MG63 (cell line): ENCODE measurements around the gene CLASP1. TPM values are rescaled to one million over a fixed set of nuclear protein-coding genes. Genes with fewer than 3 reads are reported as not detected.
"Not testable (repeated sequence)": the region's sequence is repeated elsewhere in the genome, so short reads cannot be mapped to it uniquely, and the experiment has no call there.

ENCODE experiments used
- DNase-seq: peaks from one replicate; pipeline ENCODE4 v3.0.0-alpha.2; 2020
- H3K27me3 ChIP-seq: fragments of 250-450 bp; sonication (Bioruptor Pico); 2 replicates; pipeline ENCODE4 v1.5.1; 2020; ENCODE audit warnings: mild to moderate bottlenecking, moderate library complexity
- H3K36me3 ChIP-seq: fragments of 250-450 bp; sonication (Bioruptor Pico); 2 replicates; pipeline ENCODE4 v1.5.1; 2020; ENCODE audit warnings: mild to moderate bottlenecking, moderate library complexity
- H3K4me3 ChIP-seq: fragments of 250-450 bp; sonication (Bioruptor Pico); 2 replicates; pipeline ENCODE4 v1.5.1; 2020; ENCODE audit warnings: mild to moderate bottlenecking, moderate library complexity
- H3K9me3 ChIP-seq: fragments of 250-450 bp; sonication (Bioruptor Pico); 2 replicates; pipeline ENCODE4 v1.5.1; 2020; ENCODE audit warnings: mild to moderate bottlenecking, moderate library complexity
- total RNA-seq: library from RNA; depleted of rRNA; stranded (reverse); fragments of >200 nt; shearing (Covaris generic); gene quantifications from 2 replicates; pipeline ENCODE4 v1.2.3, GENCODE V29; 2014; ENCODE audit warnings: low replicate concordance

Gene CLASP1
- total RNA-seq, 1 experiment from 2014 or later, result 20.8 TPM

DNA sequence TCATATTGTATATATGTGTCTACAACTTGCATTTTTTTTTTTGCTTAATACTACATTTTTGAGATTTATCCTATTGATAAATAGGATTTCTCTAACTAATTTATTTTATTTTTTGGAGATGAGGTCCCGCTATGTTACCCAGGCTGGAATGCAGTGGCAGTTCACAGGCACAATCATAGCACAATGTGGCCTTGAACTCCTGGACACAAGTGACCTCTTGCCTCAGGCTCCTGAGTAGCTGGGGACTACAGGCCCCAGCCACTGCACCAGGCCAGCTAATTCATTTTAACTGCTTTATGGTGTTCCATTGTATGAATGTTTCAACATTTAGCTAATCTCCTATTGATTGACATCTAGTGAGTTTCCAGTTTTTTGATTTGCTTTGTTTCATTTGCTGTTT lies 16.8 kb upstream of the CLASP1 start:
- Histone ChIP-seq H3K27me3 (no peaks in the 10 kb centered on the region), H3K9me3 (peaks cover 4% of the 10 kb centered on the region), H3K36me3 (no peaks in the 10 kb centered on the region), H3K4me3 (no peak overlapping the region)
- DNase-seq, result no peak

DNA sequence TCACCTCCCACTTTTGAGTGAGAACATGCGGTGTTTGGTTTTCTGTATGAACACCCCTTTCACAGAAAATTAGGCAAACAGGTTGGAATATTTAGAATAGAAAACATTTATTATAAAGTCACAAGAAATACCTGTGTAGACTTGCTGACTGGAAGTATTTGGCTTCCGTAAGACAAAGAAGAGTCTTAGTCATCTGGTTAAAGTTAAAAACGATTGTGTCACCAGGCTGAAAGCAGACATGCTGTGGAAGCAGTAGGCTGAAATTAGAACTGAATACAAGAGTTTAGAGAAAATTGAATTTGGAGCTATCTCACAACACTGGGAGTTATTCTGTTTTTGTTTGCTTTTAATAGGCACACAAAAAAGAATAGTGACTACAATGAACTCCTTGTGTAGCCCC lies 16.2 kb upstream of the CLASP1 start:
- no peak for DNase-seq
- no peak overlapping the region for H3K4me3 ChIP-seq

DNA sequence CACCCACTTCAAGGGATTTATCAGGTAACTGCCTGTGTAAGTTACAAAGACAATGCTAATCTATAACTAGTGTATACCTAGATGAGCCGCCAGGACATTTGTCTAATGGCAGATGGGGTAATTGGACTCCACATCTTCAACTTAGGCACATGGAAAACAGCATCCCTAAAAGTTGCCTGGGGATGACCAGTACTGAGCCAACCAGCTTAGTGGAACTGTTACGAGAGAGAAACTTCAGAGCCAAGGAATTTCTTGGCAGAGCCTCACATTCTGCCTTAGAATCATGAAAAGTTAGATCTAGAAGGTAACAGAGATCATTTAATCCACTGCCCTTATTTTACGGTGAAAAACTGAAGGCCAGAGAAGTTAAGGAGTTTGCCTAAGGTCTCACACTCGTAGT lies 15.5 kb upstream of the CLASP1 start:
- Histone ChIP-seq H3K27me3 (no peaks in the 10 kb centered on the region), H3K4me3 (no peak overlapping the region), H3K36me3 (no peaks in the 10 kb centered on the region), H3K9me3 (no peaks in the 10 kb centered on the region)
- no peak for DNase-seq

More for the DNA sequence above, 16.2 kb upstream of the CLASP1 start:
- H3K36me3 ChIP-seq, result no peaks in the 10 kb centered on the region
- H3K9me3 ChIP-seq, result no peaks in the 10 kb centered on the region; the same call in 1 of the 2 replicates
- no peaks in the 10 kb centered on the region for H3K27me3 ChIP-seq

DNA sequence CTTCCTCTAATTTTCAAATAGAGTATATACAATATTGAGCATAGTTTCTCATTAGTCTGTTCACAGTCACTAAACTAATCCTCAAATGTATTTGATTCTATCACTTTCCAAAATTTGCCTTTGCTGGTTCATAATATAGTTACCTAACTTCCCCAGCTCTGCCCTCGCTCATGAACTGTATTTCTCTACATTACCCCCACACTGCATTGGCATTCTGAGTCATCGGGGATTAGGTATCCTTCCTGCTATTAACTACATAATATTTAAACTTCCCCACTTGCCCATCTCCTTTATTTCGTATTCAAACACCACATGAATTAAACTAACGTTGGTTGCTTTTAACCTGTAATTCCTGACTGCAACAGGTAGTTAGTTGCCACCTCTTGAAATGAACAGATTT lies 14.8 kb upstream of the CLASP1 start:
- Histone ChIP-seq H3K27me3 (no peaks in the 10 kb centered on the region), H3K9me3 (no peaks in the 10 kb centered on the region), H3K36me3 (no peaks in the 10 kb centered on the region), H3K4me3 (no peak overlapping the region)
- peak; percentile 28 for DNase-seq

DNA sequence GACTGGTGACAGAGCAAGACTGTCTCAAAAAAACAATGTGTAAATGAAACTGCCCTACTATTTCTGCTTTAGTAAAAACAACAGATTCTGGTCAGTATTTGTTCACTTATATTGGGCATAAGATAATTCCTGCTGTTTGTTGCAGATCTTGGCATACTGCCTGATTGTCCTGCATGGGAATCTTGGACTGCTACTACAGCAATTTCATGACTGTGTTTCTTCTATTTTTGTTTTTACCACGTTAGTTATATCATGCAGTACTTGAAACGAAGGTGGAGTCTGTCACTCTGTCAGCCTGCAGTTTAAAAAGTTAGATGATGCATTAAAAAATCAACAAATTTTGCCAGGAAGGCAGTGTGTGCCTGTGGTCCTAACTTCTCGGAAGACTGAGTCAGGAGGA lies 14.2 kb upstream of the CLASP1 start:
- H3K27me3 ChIP-seq, result no peaks in the 10 kb centered on the region
- H3K4me3 ChIP-seq, result no peak overlapping the region
- no peaks in the 10 kb centered on the region for H3K36me3 ChIP-seq
- no peak for DNase-seq
- H3K9me3 ChIP-seq, result no peaks in the 10 kb centered on the region

DNA sequence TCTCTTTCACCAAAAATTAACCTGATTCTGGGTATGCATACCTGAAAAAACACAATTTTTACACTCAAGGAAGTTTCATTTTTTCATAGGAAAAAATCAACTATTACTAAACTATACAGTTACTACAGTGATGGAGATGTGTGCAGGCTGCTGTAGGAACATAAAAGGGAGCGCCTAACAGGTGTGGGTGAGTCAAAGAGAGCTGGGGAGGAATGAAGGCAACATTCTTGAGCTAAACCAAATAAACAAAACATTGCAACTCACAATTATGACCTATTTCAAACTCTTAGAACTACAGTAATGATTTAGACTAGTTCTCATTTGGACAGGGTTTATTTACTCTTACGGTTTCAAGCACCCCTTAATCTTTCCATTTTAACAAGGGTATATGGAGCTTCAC lies 13.4 kb upstream of the CLASP1 start:
- DNase-seq, result no peak
- Histone ChIP-seq H3K9me3 (no peaks in the 10 kb centered on the region), H3K4me3 (no peak overlapping the region), H3K27me3 (no peaks in the 10 kb centered on the region), H3K36me3 (no peaks in the 10 kb centered on the region)

DNA sequence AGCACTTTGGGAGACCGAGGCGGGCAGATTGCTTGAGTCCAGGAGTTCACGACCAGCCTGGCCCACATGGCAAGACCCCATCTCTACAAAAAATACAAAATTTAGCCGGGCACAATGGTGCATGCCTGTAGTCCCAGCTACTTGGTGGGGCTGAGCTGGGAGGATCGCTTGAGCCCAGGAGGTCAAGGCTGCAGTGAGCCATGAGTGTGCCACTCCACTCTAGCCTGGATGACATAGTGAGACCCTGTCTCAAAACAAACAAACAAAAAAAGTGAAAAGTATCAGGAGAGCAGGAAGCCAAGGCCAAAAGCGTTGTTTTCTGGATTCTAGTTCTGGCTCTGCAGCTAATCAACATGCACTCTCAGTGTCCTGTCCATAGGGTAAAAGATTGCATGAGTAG lies 10.7 kb upstream of the CLASP1 start:
- no peaks in the 10 kb centered on the region for H3K9me3 ChIP-seq
- no peak for DNase-seq
- no peaks in the 10 kb centered on the region for H3K27me3 ChIP-seq
- no peaks in the 10 kb centered on the region for H3K36me3 ChIP-seq
- no peak overlapping the region for H3K4me3 ChIP-seq

DNA sequence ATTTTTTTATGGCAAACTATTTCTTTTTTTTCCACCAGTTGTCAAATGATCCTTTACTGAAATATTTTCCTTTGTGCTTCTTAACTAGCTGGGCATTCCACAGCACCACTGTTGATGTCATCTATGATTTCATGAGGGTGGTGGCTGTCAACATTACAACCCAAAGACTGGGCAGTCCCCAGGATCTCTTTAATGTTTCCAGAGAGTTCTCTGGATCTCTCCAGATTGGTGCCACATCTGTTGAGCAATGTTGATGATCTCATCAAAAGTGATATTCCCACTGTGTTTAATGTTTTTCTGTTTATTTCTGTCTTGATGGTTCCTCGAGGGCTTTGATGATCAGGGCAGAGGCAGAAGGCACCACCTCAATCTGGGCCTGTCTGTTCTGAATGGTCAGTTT lies 9.1 kb upstream of the CLASP1 start:
- H3K9me3 ChIP-seq, H3K36me3 ChIP-seq, DNase-seq, H3K4me3 ChIP-seq, H3K27me3 ChIP-seq: not testable (repeated sequence)

DNA sequence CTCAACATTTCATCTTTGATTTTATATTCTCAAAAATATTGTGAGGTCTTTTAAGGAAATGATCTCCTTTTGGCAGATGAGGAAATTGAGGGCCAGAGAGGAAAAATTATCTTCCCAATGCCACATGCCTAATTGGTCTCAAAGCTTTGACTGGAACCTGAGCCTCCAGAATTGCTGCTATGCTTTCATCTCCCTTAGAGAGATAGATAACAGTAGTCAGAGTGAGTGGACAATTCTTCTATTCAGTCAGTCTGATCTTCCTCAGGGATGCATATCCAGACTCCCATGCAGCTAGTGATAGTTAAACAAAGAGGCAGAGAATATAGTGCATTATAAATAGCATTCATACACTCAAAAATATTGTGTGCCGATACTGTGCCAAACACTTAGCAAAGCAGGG lies 3.8 kb upstream of the CLASP1 start:
- DNase-seq, result no peak
- Histone ChIP-seq H3K9me3 (no peaks in the 10 kb centered on the region), H3K27me3 (no peaks in the 10 kb centered on the region), H3K36me3 (no peaks in the 10 kb centered on the region; the same call in 1 of the 2 replicates), H3K4me3 (no peak overlapping the region)

DNA sequence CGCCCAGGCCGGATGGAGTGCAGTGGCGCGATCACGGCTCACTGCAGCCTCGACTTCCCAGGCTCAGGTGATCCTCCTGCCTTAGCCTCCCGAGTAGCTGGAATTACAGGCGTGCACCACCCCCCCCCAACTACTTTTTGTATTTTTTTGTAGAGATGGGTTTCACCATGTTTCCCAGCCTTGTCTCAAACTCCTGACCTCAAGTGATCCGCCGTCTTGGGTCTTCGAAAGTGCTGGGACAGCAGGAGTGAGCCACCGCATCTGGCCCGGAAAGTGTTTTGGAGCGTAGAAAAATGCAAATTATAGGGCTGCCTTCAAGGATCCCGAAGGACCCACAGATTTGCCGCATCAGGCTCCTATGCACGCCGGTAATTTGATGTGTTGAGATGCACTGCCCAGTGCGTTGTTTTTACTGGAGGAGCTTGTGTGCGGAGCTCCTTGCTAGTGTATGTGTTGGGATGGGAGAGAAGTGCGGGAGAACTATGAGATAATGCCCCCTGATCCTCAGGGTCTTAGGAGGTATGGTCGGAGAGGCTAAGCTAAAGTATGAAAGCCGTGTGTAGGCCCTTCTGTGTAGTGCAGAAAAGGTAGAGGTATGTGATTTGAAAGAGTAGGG lies 1.2 kb upstream of the CLASP1 start:
- no peak for DNase-seq
- no peaks in the 10 kb centered on the region for H3K27me3 ChIP-seq
- no peaks in the 10 kb centered on the region; the same call in 1 of the 2 replicates for H3K36me3 ChIP-seq
- no peaks in the 10 kb centered on the region for H3K9me3 ChIP-seq
- peak overlapping the region; percentile 69 for H3K4me3 ChIP-seq

DNA sequence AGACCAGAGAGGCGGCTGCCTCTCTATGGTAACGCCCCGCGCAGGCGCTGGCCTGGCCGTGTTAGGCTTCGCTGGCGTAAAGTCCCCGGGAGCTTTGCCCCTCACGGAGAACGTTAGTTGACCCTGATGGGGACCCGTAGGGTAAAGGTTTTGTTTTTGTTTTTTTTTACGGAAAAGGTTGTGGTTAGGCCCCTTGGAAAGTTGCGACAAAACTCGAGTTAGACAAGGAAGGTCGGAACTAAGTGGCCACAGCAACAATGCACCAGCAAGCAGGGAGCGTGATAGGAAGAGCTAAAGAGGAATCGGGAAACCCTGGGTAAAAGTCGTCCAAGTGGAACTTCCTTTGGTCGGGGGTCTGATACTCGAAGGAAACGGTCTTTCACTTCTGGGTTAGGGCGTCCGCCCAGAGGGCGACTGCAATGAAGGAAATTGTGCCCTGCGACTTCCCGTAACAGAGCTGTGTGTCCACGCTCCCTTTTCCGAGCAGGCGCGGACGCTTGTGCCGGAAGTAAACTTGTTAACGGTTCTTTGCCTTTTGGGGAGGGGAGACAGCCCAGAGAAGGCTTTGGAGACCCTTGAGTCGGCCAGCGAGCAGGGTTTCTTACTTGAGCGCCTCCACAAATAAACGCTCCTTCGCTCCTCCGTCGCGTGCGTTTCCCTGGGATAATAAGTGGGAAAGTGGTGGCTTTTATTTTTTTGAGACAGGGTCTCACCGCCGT lies 493 bp upstream of the CLASP1 start:
- Histone ChIP-seq H3K36me3 (no peaks in the 10 kb centered on the region; the same call in 1 of the 2 replicates), H3K9me3 (no peaks in the 10 kb centered on the region), H3K27me3 (no peaks in the 10 kb centered on the region), H3K4me3 (peak overlapping the region; percentile 69)
- peak; percentile 97 for DNase-seq

DNA sequence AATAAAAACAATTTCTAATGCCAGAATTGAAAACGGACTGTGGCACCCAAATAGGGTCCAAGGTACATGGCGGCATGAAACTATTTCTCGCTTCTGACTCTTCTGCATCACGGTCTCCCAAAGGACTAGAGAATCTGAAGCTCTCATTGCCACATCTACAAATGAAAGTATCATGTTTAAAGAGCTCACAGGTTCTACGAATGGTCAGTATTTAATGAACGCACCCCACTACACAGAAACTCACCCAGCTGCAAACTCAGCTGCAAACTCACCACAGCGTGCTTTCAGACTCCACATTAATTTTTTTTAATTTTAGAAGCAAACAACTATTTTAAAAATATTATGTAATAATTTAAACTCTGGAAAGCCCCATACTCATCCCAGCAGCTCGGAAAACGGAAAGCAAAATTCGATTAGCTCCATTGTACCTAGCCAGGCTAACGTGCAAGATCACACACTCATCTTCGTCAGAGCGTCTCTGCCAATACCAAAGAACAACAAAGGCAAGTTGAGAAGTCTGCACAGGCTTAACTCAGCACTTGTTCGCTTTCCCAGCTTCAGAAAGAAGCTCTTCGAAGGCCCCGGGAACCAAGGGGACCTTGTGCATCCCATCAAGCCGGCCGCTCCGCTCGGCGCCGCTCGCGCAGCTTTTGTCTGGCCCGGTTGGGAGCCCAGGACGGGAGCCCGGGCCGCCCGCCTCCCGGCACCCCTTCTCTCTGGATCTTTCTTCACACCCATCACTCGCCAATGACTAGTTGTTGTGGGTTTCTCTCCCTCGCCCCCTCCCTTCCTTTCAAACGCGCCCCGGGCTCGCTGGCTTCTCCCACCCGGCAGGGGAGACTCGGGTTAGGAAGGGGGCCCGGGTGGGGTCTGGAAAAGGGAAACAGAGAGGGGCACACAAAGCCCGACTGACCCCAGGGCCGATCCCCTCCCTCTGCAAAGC lies 785 bp downstream of the CLASP1 start:
- DNase-seq, result peak; percentile 38
- Histone ChIP-seq H3K27me3 (no peaks in the 10 kb centered on the region), H3K9me3 (no peaks in the 10 kb centered on the region), H3K36me3 (no peaks in the 10 kb centered on the region; the same call in 1 of the 2 replicates), H3K4me3 (peak overlapping the region; percentile 69)

DNA sequence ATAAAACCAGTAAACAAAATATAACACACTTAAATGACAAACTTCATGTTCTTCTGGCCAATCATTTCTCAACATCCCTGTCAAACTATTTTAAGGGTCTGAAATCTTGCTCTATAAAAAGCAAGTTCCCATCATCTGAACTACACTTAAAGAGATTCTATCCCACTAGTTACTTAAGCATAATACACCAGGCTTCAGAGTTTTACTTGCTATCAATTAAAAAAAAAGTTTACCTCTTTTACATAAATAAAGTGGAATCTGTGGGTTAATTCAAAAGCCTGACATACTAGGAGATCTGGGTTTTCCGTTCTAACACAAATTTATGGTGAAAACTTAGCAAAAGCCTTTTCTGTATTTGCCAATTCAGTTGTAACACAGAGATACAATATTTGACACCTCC lies 1.9 kb downstream of the CLASP1 start:
- no peaks in the 10 kb centered on the region for H3K27me3 ChIP-seq
- no peaks in the 10 kb centered on the region; the same call in none of the 2 replicates for H3K36me3 ChIP-seq
- DNase-seq, result no peak
- peak overlapping the region; percentile 69 for H3K4me3 ChIP-seq
- no peaks in the 10 kb centered on the region for H3K9me3 ChIP-seq

DNA sequence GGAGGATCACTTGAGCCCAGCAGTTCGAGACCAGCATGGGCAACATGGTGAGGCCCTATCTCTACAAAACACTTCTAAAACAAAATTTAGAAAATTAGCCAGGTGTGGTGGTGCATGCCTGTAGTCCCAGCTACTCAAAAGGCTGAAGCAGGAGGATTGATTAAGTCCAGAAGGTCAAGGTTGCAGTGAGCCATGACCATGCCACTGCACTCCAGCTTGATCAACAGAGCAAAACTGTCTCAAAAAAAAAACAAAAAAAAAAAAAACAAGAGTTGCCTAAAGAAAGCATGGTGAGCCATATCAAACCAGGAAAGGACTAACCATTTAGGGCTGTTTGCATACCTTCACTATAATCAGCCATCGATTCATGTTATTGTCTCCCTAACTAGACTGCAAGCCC lies 4.5 kb downstream of the CLASP1 start:
- Histone ChIP-seq H3K27me3 (no peaks in the 10 kb centered on the region), H3K4me3 (no peak overlapping the region), H3K36me3 (no peaks in the 10 kb centered on the region; the same call in 1 of the 2 replicates), H3K9me3 (no peaks in the 10 kb centered on the region)
- DNase-seq, result no peak

DNA sequence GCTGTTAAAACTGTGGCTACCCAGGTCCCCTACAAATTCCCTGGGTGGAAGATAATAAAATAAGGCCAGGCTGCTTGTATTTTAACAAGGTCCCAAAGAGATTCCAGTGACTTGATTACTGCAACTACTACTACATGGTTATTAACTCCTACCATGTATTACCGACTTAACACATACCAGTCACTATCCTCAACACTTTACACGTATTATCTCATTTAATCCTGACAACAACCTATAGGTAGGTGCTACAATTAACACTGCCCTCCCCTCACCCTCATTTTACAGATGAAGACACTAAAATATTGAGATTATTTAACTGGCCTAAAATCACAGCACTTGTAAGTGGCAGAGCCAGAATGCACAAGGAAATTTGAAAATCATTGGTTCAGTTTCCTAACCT lies 5.4 kb downstream of the CLASP1 start:
- Histone ChIP-seq H3K27me3 (no peaks in the 10 kb centered on the region), H3K36me3 (peaks cover 3% of the 10 kb centered on the region), H3K9me3 (no peaks in the 10 kb centered on the region), H3K4me3 (no peak overlapping the region)
- no peak for DNase-seq

DNA sequence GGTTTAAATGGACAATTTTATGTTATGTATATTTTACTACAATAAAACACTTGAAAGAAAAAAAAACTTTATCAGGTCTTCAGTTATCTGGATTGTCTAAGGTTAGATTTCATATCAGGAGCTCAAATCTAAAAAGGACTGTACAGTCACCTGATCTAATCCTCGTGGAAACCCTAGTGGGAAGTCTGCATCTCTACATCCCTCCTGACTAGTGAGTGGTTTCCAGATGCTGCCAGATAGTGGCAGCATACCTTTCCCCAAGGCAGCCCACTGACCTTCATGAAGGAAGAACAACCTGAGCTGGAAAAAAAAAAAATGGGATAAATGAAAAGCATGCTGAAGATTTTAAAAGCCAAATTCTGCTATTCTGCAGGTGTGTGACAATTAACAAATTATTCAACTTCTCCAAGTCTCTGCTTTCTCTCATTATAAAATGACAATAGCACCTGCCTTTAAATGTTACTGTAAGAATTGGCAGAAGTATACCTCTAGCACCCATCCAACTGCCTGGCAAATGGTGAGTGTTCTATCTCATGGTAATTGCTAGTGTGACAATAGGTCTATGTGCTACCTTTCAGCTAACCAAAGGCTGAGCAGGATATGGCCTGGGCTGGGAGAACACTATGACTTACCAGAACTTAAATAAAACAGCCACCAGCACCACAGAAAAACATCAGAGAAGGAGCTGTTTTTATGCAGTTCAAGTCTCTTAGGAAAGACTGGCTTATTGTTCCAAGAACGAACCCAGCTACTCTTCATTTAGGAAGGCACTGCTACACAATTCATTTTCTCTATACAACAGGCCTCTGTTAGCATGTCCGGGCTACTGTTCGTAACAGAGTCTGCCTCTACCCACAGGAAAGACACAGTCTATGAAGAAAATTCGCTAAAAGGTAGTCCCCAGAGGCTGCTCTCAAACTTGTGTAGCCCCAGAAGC lies 8.6 kb downstream of the CLASP1 start:
- Histone ChIP-seq H3K4me3 (no peak overlapping the region), H3K9me3 (no peaks in the 10 kb centered on the region), H3K27me3 (no peaks in the 10 kb centered on the region), H3K36me3 (peaks cover 3% of the 10 kb centered on the region)
- DNase-seq, result no peak
